Natural killer cell (primary cell): Measurements from ENCODE around the gene CHD6. TPM values are rescaled to one million over a fixed set of nuclear protein-coding genes. Genes with fewer than 3 reads are reported as not detected.

Source experiments
- ATAC-seq, 3 donors: fragments of 150-1000 bp in 2 of 3; fragments of 200-7000 bp in 1 of 3; cut with Tn5 transposase; 1 replicate in 1 of 3; 2 replicates in 2 of 3; pipeline ENCODE4 v1.10.0; 2021; ENCODE audit warnings: mild to moderate bottlenecking in 2 of 3, moderate library complexity in 2 of 3
- DNase-seq, 2 donors: peaks; one replicate each; pipeline versions ENCODE4 v3.0.0 to v3.0.0-alpha.2; 2013 to 2021; ENCODE audit warnings: mixed read lengths in 1 of 2
- H3K27ac ChIP-seq: one replicate; pipeline ENCODE4 v1.5.1; 2013; ENCODE audit warnings: mild to moderate bottlenecking, low read length
- H3K27me3 ChIP-seq: one replicate; pipeline ENCODE4 v1.6.1; 2013; ENCODE audit warnings: low read length; ENCODE audit not compliant: control insufficient read depth, insufficient read depth
- H3K36me3 ChIP-seq: one replicate; pipeline ENCODE4 v1.6.1; 2013; ENCODE audit warnings: low read length; ENCODE audit not compliant: control insufficient read depth, insufficient read depth
- H3K4me1 ChIP-seq: one replicate; pipeline ENCODE4 v1.6.1; 2013; ENCODE audit warnings: low read length; ENCODE audit not compliant: control insufficient read depth, insufficient read depth
- H3K4me3 ChIP-seq: one replicate; pipeline ENCODE4 v1.5.1; 2013; ENCODE audit warnings: low read length
- H3K9me3 ChIP-seq: one replicate; pipeline ENCODE4 v1.6.1; 2013; ENCODE audit warnings: low read length; ENCODE audit not compliant: control insufficient read depth, insufficient read depth
- H3K27ac Mint-ChIP-seq, 2 donors: one replicate each; pipeline ENCODE4 v1.8.0; 2022; ENCODE audit warnings: mild to moderate bottlenecking in 2 of 2, mixed read lengths in 2 of 2, moderate library complexity in 1 of 2
- H3K27me3 Mint-ChIP-seq, 2 donors: one replicate each; pipeline ENCODE4 v1.8.0; 2022; ENCODE audit warnings: low read depth in 2 of 2, mixed read lengths in 2 of 2
- H3K36me3 Mint-ChIP-seq: one replicate; pipeline ENCODE4 v1.8.0; 2022; ENCODE audit warnings: mixed read lengths
- H3K4me1 Mint-ChIP-seq, 2 donors: one replicate each; pipeline ENCODE4 v1.8.0; 2022; ENCODE audit warnings: mixed read lengths in 2 of 2
- H3K4me3 Mint-ChIP-seq: one replicate; pipeline ENCODE4 v1.8.0; 2022; ENCODE audit warnings: mild to moderate bottlenecking, moderate library complexity, mixed read lengths
- H3K9me3 Mint-ChIP-seq, 2 donors: one replicate each; pipeline ENCODE4 v1.8.0; 2022; ENCODE audit warnings: mixed read lengths in 2 of 2
- WGBS: methylation state at CpG from one replicate; pipeline ENCODE4 v1.1.7; 2013; ENCODE audit warnings: missing lambda C conversion rate; ENCODE audit not compliant: insufficient coverage; 5-methylcytosine and 5-hydroxymethylcytosine counted together
- intact Hi-C: fragments of 100-400 bp; cut with micrococcal nuclease; formaldehyde crosslinking; loops from one replicate; pipeline ENCODE4 v1.14.2; 2022
- total RNA-seq, 4 donors: library from RNA; stranded (reverse); fragments of 120-200 nt in 1 of 4; gene quantifications; one replicate each; pipeline versions ENCODE4 v1.2.3 to v1.2.4, GENCODE V29; 2013 to 2022
- TF ChIP-seq, protein P1 (sequence below): fragments of 200-600 bp; IDR thresholded peaks from one replicate; pipeline ENCODE4 v1.8.0; 2022; ENCODE audit warnings: antibody characterized with exemption

Gene CHD6
- total RNA-seq, 3 donors from 2014 or later (not counting 1 experiment from before 2014, with no cell fraction given) = 82.8 to 96.6 (median 90.4) TPM

DNA sequence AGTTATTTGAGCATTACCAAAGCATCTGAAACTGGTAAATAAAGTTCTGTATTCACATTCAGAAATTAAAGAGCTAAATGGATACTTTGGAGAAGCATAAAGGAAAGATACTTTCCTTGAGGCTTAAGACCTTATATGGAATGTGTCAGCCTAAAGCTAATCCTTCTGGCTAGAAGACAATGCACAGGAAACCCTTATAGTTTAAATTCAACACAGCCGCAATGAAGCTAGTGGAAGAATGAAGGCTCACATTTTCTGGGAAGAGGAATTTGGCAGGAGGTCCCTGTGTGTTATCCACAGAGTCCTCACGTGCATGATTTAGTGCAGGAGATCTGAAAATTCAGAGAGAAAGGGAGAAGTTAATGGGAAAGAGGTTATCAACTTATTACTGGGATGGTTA is 21.5 kb upstream of the CHD6 start:
- no peaks in the 10 kb centered on the region for H3K9me3 ChIP-seq
- Mint-ChIP-seq H3K27me3 (peaks cover 19 to 32% of the 10 kb centered on the region in 2 donors), H3K4me3 (no peak overlapping the region), H3K9me3 (no peaks in the 10 kb centered on the region), H3K36me3 (no peaks in the 10 kb centered on the region), H3K4me1 (peaks cover 0 to 4% of the 10 kb centered on the region in 2 donors), H3K27ac (no peak overlapping the region)
- H3K27ac ChIP-seq = no peak overlapping the region
- H3K4me3 ChIP-seq = no peak overlapping the region
- no peaks in the 10 kb centered on the region for H3K4me1 ChIP-seq
- WGBS = 88% methylated on average over 2 of the region's 2 CpGs
- ATAC-seq = no peak
- H3K27me3 ChIP-seq = peaks cover 3% of the 10 kb centered on the region
- H3K36me3 ChIP-seq = no peaks in the 10 kb centered on the region
- TF ChIP-seq, protein P1, sequence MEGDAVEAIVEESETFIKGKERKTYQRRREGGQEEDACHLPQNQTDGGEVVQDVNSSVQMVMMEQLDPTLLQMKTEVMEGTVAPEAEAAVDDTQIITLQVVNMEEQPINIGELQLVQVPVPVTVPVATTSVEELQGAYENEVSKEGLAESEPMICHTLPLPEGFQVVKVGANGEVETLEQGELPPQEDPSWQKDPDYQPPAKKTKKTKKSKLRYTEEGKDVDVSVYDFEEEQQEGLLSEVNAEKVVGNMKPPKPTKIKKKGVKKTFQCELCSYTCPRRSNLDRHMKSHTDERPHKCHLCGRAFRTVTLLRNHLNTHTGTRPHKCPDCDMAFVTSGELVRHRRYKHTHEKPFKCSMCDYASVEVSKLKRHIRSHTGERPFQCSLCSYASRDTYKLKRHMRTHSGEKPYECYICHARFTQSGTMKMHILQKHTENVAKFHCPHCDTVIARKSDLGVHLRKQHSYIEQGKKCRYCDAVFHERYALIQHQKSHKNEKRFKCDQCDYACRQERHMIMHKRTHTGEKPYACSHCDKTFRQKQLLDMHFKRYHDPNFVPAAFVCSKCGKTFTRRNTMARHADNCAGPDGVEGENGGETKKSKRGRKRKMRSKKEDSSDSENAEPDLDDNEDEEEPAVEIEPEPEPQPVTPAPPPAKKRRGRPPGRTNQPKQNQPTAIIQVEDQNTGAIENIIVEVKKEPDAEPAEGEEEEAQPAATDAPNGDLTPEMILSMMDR = no peak
- intact Hi-C loops = no loop called here
- no peak for DNase-seq

DNA sequence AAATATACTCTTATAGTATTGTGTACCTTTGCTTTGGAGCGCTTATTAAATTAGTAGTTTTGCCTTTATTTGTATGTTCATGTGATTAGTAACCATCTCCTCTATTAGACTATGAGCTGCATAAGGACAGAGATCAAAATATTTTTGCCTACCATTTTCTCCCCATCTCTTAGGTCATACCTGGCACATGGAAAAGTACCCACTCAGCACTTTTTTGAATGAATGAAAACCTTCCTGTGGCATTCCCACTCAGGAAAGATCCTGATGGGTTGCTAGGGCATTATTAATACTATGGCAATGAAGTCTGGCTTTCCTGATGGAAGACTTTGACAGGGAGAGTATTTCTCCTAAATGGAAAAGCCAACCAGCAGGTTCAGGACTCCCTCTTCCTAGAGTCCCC is 20.3 kb upstream of the CHD6 start:
- no peak for ATAC-seq
- no peaks in the 10 kb centered on the region for H3K9me3 Mint-ChIP-seq
- H3K4me3 ChIP-seq = no peak overlapping the region

DNA sequence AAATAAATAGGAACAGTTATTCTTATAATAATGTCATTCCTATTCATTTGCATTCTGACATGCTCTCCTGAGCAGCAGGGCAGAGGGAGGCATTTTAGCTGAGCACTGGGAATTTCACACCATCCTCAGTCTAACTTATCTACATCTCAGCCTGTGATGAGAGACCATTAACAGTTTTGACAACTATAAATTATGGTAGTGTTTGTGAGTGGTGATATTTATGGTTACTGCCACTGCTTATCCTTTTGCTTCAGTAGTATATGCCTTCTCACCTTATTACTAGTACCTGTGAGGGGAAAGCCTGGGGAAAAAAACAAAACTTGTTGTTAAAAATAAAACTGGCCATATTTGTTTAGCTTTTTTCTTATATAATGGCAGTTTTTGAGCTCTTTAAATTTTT is 17.0 kb upstream of the CHD6 start:
- peaks cover 11 to 15% of the 10 kb centered on the region in 2 donors for H3K27me3 Mint-ChIP-seq
- ATAC-seq (no peak), DNase-seq (no peak)
- H3K27ac Mint-ChIP-seq = no peak overlapping the region
- Histone ChIP-seq H3K4me3 (no peak overlapping the region), H3K27ac (no peak overlapping the region), H3K4me1 (no peaks in the 10 kb centered on the region), H3K36me3 (no peaks in the 10 kb centered on the region), H3K9me3 (no peaks in the 10 kb centered on the region), H3K27me3 (peaks cover 3% of the 10 kb centered on the region)
- H3K4me1 Mint-ChIP-seq = peaks cover 5 to 10% of the 10 kb centered on the region in 2 donors
- intact Hi-C loops = no loop called here
- H3K9me3 Mint-ChIP-seq = no peaks in the 10 kb centered on the region
- no peak overlapping the region for H3K4me3 Mint-ChIP-seq
- TF ChIP-seq, protein P1 = no peak
- H3K36me3 Mint-ChIP-seq = no peaks in the 10 kb centered on the region

More for the DNA sequence above, 20.3 kb upstream of the CHD6 start:
- no peak overlapping the region for H3K4me3 Mint-ChIP-seq
- no peaks in the 10 kb centered on the region for H3K36me3 Mint-ChIP-seq
- Histone ChIP-seq H3K27me3 (peaks cover 3% of the 10 kb centered on the region), H3K27ac (no peak overlapping the region), H3K4me1 (no peaks in the 10 kb centered on the region), H3K36me3 (no peaks in the 10 kb centered on the region), H3K9me3 (no peaks in the 10 kb centered on the region)
- H3K27me3 Mint-ChIP-seq = peaks cover 15 to 24% of the 10 kb centered on the region in 2 donors
- peaks cover 0 to 4% of the 10 kb centered on the region in 2 donors for H3K4me1 Mint-ChIP-seq
- no peak overlapping the region for H3K27ac Mint-ChIP-seq
- TF ChIP-seq, protein P1 = no peak
- intact Hi-C loops = no loop called here
- DNase-seq = no peak
- WGBS = no CpG with 5 or more reads among the region's 1 CpG

DNA sequence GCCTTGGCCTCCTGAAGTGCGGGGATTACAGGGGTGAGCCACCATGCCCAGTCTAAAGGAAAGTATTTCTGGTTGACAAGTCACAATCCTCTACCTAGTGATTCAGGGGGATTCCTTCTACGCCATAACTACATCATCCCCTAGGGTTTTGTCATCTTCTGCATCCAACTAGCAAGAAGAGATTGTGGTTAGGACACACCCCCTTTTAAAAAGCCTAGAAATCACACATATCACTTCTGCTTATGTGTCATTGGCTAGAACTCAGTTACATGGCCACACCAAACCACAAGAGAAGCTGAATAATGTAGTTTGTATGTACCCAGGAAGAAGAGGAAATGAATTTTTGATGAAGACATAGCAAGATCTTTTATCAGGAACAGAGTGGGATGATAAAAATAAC is 14.7 kb upstream of the CHD6 start:
- intact Hi-C loops = no loop called here
- Histone ChIP-seq H3K27me3 (peaks cover 3% of the 10 kb centered on the region), H3K4me3 (no peak overlapping the region), H3K4me1 (no peaks in the 10 kb centered on the region), H3K27ac (no peak overlapping the region), H3K9me3 (no peaks in the 10 kb centered on the region), H3K36me3 (no peaks in the 10 kb centered on the region)
- no peak overlapping the region for H3K4me3 Mint-ChIP-seq
- no peaks in the 10 kb centered on the region for H3K9me3 Mint-ChIP-seq
- peaks cover 5 to 6% of the 10 kb centered on the region in 2 donors for H3K4me1 Mint-ChIP-seq
- peaks cover 0 to 1% of the 10 kb centered on the region in 2 donors for H3K27me3 Mint-ChIP-seq
- ATAC-seq (peak; percentile 79 to 91 (median 87)), DNase-seq (peak in 1 of 2 donors; percentile 26)
- 82% methylated on average over 2 of the region's 2 CpGs for WGBS
- H3K36me3 Mint-ChIP-seq = no peaks in the 10 kb centered on the region
- no peak overlapping the region for H3K27ac Mint-ChIP-seq
- TF ChIP-seq, protein P1 = no peak
